K562 (cell line): ENCODE results near the gene PMVK. TPM values are rescaled to one million over a fixed set of nuclear protein-coding genes. Genes with fewer than 3 reads are reported as not detected.

Source experiments
- CC2D1A ChIP-seq: fragments of 450-650 bp; IDR thresholded peaks from 2 replicates; pipeline ENCODE4 v1.6.1; 2017; ENCODE audit warnings: mild to moderate bottlenecking
- DMBX1 ChIP-seq: fragments of 250-450 bp; sonication (Bioruptor Pico); IDR thresholded peaks from 2 replicates; pipeline ENCODE4 v1.8.0; 2022; ENCODE audit warnings: inconsistent platforms, mild to moderate bottlenecking, moderate library complexity, borderline replicate concordance
- GTF2F1 ChIP-seq: IDR thresholded peaks from 2 replicates; pipeline ENCODE4 v1.6.1; 2011; ENCODE audit warnings: low read depth, low read length, improper control_type of control experiment
- MCM2 ChIP-seq: fragments of 450-650 bp; IDR thresholded peaks from 2 replicates; pipeline ENCODE4 v1.6.1; 2017; ENCODE audit warnings: low read depth, mild to moderate bottlenecking
- MYC ChIP-seq, 2 experiments: fragments of 250-450 bp in 1 of 2; sonication (Bioruptor Pico) in 1 of 2; IDR thresholded peaks; 2 replicates each; pipeline versions ENCODE4 v1.5.1 to v1.6.1; 2012 to 2021; ENCODE audit warnings: low read depth in 2 of 2, borderline replicate concordance in 1 of 2, improper control_type of control experiment in 1 of 2, low read length in 1 of 2, mild to moderate bottlenecking in 1 of 2, moderate library complexity in 1 of 2
- NFIX ChIP-seq: fragments of 250-450 bp; sonication (Bioruptor Pico); IDR thresholded peaks from 2 replicates; pipeline ENCODE4 v1.4.0; 2020; ENCODE audit warnings: low read depth, mild to moderate bottlenecking, moderate library complexity
- PHB2 ChIP-seq: fragments of 450-650 bp; IDR thresholded peaks from 2 replicates; pipeline ENCODE4 v1.6.1; 2017; ENCODE audit warnings: low read depth
- RAD21 ChIP-seq, 2 experiments: fragments of 250-450 bp in 1 of 2; fragments of 450-650 bp in 1 of 2; sonication (Bioruptor Pico) in 1 of 2; formaldehyde crosslinking in 1 of 2; IDR thresholded peaks in 1 of 2; conservative IDR thresholded peaks in 1 of 2; 2 replicates each; pipeline versions ENCODE4 v1.4.0 to v1.8.0; 2020 to 2022; ENCODE audit warnings: mild to moderate bottlenecking in 2 of 2, moderate library complexity in 1 of 2
- RB1 ChIP-seq: fragments of 450-650 bp; IDR thresholded peaks from 2 replicates; pipeline ENCODE4 v1.6.1; 2017; ENCODE audit warnings: low read depth, mild to moderate bottlenecking
- RBFOX2 ChIP-seq: fragments of 200-400 bp; formaldehyde crosslinking; IDR thresholded peaks from 2 replicates; pipeline ENCODE4 v1.6.1; 2017; ENCODE audit warnings: low read depth, mild to moderate bottlenecking, low read length, moderate library complexity
- RFX5 ChIP-seq: IDR thresholded peaks from 2 replicates; pipeline ENCODE4 v1.6.1; 2011; ENCODE audit warnings: low read depth, mild to moderate bottlenecking, improper control_type of control experiment, low read length
- SMC3 ChIP-seq: conservative IDR thresholded peaks from 2 replicates; pipeline ENCODE4 v1.6.1; 2011; ENCODE audit warnings: low read depth, low read length, improper control_type of control experiment; ENCODE audit not compliant: insufficient read depth
- WHSC1 ChIP-seq: IDR thresholded peaks from one replicate; pipeline ENCODE4 v1.6.1; 2012; ENCODE audit warnings: low read length, control low read depth, inconsistent platforms
- YY1 ChIP-seq, 3 experiments: IDR thresholded peaks; 2 replicates each; pipeline ENCODE4 v1.6.1; 2011; ENCODE audit warnings: low read length in 2 of 3, mild to moderate bottlenecking in 2 of 3, moderate library complexity in 2 of 3, borderline replicate concordance in 1 of 3, control low read depth in 1 of 3, low read depth in 1 of 3; ENCODE audit not compliant: insufficient read depth in 3 of 3, insufficient replicate concordance in 2 of 3, control insufficient read depth in 1 of 3, insufficient read length in 1 of 3; ENCODE audit errors: extremely low read depth in 1 of 3
- ZBTB33 ChIP-seq: sonication (generic); formaldehyde crosslinking; IDR thresholded peaks from 2 replicates; pipeline ENCODE4 v1.8.1; 2023; ENCODE audit warnings: mild to moderate bottlenecking, missing genetic modification reagents
- ZBTB43 ChIP-seq: sonication (generic); formaldehyde crosslinking; IDR thresholded peaks from 2 replicates; pipeline ENCODE4 v1.8.0; 2023; ENCODE audit warnings: mild to moderate bottlenecking, missing genetic modification reagents
- ZNF584 ChIP-seq: fragments of 200-800 bp; sonication (Bioruptor generic); IDR thresholded peaks from 2 replicates; pipeline ENCODE4 v1.6.1; 2016; ENCODE audit warnings: low read depth, mild to moderate bottlenecking, missing genetic modification characterization, missing compliant biosample characterization
- ZNF639 ChIP-seq, 2 experiments: fragments of 200-800 bp in 1 of 2; sonication (Bioruptor generic) in 1 of 2; sonication (generic) in 1 of 2; formaldehyde crosslinking in 1 of 2; IDR thresholded peaks in 1 of 2; conservative IDR thresholded peaks in 1 of 2; 2 replicates each; pipeline versions ENCODE4 v1.5.0 to v1.6.1; 2016 to 2020; ENCODE audit warnings: missing compliant biosample characterization in 1 of 2, missing genetic modification characterization in 1 of 2, missing genetic modification reagents in 1 of 2
- ZNF740 ChIP-seq, 3 experiments: fragments of 200-800 bp in 1 of 3; sonication (Bioruptor generic) in 1 of 3; sonication (generic) in 1 of 3; formaldehyde crosslinking in 1 of 3; IDR thresholded peaks; 2 replicates each; pipeline versions ENCODE4 v1.6.1 to v1.8.0; 2016 to 2022; ENCODE audit warnings: mild to moderate bottlenecking in 2 of 3, missing compliant biosample characterization in 2 of 3, missing genetic modification characterization in 2 of 3, missing genetic modification reagents in 1 of 3
- polyA plus RNA-seq, 8 experiments: library from polyadenylated mRNA; depleted of rRNA in 4 of 8; stranded (reverse) in 5 of 8; unstranded in 3 of 8; fragments of >200 nt; fragmentation: Nextera tagmentation in 2 of 8; fragmentation: Illumina TruSeq in 1 of 8; extraction: Ambion mirVana in 2 of 8; extraction: Trizol in 1 of 8; gene quantifications; 2 replicates each; pipeline versions ENCODE4 v1.2.1 to v1.2.3, GENCODE V29; 2011 to 2014; ENCODE audit warnings: inconsistent platforms in 1 of 8, missing spikeins in 1 of 8
- total RNA-seq, 7 experiments: library from RNA; depleted of rRNA in 6 of 7; stranded (reverse); fragments of >200 nt in 6 of 7; fragmentation: Illumina TruSeq in 2 of 7; extraction: Trizol in 2 of 7; gene quantifications; 2 replicates each; pipeline versions ENCODE4 v1.2.1 to v1.2.3, GENCODE V29; 2011 to 2021; ENCODE audit warnings: low replicate concordance in 1 of 7

Gene PMVK
- total and polyA plus RNA-seq, 9 of the 15 experiments (the other 6 are each of a cell fraction or from before 2014, with no cell fraction given), result 1.1 to 15.3 (median 6.3) TPM

- peak in 1 of 3 experiments; percentile 17 for TF ChIP-seq YY1 (IDR thresholded peaks at IDR 0.05; ENCODE audit: borderline replicate concordance in 1 of 3, control insufficient read depth in 1 of 3, extremely low read depth in 1 of 3, insufficient read depth in 3 of 3, insufficient read length in 1 of 3, insufficient replicate concordance in 2 of 3, low read depth in 1 of 3, low read length in 2 of 3)
- TF ChIP-seq MCM2, result no peak
- TF ChIP-seq ZNF584, result no peak
- TF ChIP-seq NFIX, result no peak
- TF ChIP-seq RFX5, result no peak
- no peak for TF ChIP-seq GTF2F1
- TF ChIP-seq RB1, result peak; percentile 61; the same call in 1 of the 2 replicates
- TF ChIP-seq DMBX1 (CRISPR knock-in tag), result no peak
- no peak for TF ChIP-seq WHSC1
- peak; percentile 58; the same call in 1 of the 2 replicates for TF ChIP-seq CC2D1A
- TF ChIP-seq ZBTB33, result no peak
- no peak for TF ChIP-seq ZBTB43 (CRISPR knock-in tag)
- no peak for TF ChIP-seq ZNF639 (CRISPR knock-in tag; conservative IDR thresholded peaks at IDR 0.05 in 1 of 2, IDR thresholded peaks at IDR 0.05 in 1 of 2)
- peak; percentile 67 for TF ChIP-seq SMC3
- no peak for TF ChIP-seq PHB2
- TF ChIP-seq MYC (IDR thresholded peaks at IDR 0.05; ENCODE audit: low read depth, low read length), result 0 out of 2 replicates have a peak, but pooled peaks have one; percentile 18
- TF ChIP-seq MYC (CRISPR knock-in tag; IDR thresholded peaks at IDR 0.05; ENCODE audit: borderline replicate concordance, low read depth), result no peak
- TF ChIP-seq RBFOX2, result no peak
- TF ChIP-seq RAD21 (CRISPR knock-in tag; conservative IDR thresholded peaks at IDR 0.05 in 1 of 2, IDR thresholded peaks at IDR 0.05 in 1 of 2), result peak; percentile 81 to 85
- no peak for TF ChIP-seq ZNF740 (CRISPR knock-in tag; IDR thresholded peaks at IDR 0.05)
- TF ChIP-seq ZNF740 (tag; IDR thresholded peaks at IDR 0.05), result no peak
Measured at GRCh38 chr1:154943649-154944400, 7.3 kb upstream of the PMVK start (continued).
